T-helper 2 cell treated with Interferon-gamma antibody and Interleukin-4, amounts not matched to agents 5 μg/mL and 100 μg/mL, for 36 hours (primary cell): Measurements from ENCODE around the gene PRKN.
"Not testable (repeated sequence)": the region's sequence is repeated elsewhere in the genome, so short reads cannot be mapped to it uniquely, and the experiment has no call there.

Experiments
- DNase-seq: peaks from one replicate; pipeline ENCODE4 v3.0.0; 2021; ENCODE audit warnings: low spot score
- H3K27ac Mint-ChIP-seq: one replicate; pipeline ENCODE4 v1.8.0; 2021; ENCODE audit warnings: mild to moderate bottlenecking, mixed read lengths
- H3K27me3 Mint-ChIP-seq: one replicate; pipeline ENCODE4 v1.8.0; 2021; ENCODE audit warnings: low read depth, mixed read lengths
- H3K36me3 Mint-ChIP-seq: one replicate; pipeline ENCODE4 v1.8.0; 2021; ENCODE audit warnings: low read depth, mixed read lengths
- H3K4me1 Mint-ChIP-seq: one replicate; pipeline ENCODE4 v1.8.0; 2021; ENCODE audit warnings: low read depth, mixed read lengths
- H3K4me3 Mint-ChIP-seq: one replicate; pipeline ENCODE4 v1.8.0; 2022; ENCODE audit warnings: mild to moderate bottlenecking, moderate library complexity, mixed read lengths
- H3K9me3 Mint-ChIP-seq: one replicate; pipeline ENCODE4 v1.8.0; 2021; ENCODE audit warnings: mixed read lengths

The PRKN gene

GRCh38 chr6:162546905-162547304 is 180.7 kb downstream of the PRKN start:
- no peak overlapping the region for H3K4me3 Mint-ChIP-seq
- H3K4me1 Mint-ChIP-seq = no peaks in the 10 kb centered on the region
- no peaks in the 10 kb centered on the region for H3K27me3 Mint-ChIP-seq
- H3K9me3 Mint-ChIP-seq = no peaks in the 10 kb centered on the region
- no peaks in the 10 kb centered on the region for H3K36me3 Mint-ChIP-seq
- H3K27ac Mint-ChIP-seq = no peak overlapping the region
- DNase-seq = no peak

GRCh38 chr6:162543221-162543620 is 184.3 kb downstream of the PRKN start:
- Mint-ChIP-seq H3K4me3 (no peak overlapping the region), H3K4me1 (no peaks in the 10 kb centered on the region), H3K36me3 (no peaks in the 10 kb centered on the region), H3K27ac (no peak overlapping the region), H3K9me3 (no peaks in the 10 kb centered on the region), H3K27me3 (no peaks in the 10 kb centered on the region)
- DNase-seq = no peak

- no peak for DNase-seq
- H3K9me3 Mint-ChIP-seq = no peaks in the 10 kb centered on the region
- no peak overlapping the region for H3K4me3 Mint-ChIP-seq
- no peaks in the 10 kb centered on the region for H3K4me1 Mint-ChIP-seq
- no peak overlapping the region for H3K27ac Mint-ChIP-seq
- H3K36me3 Mint-ChIP-seq = no peaks in the 10 kb centered on the region
- no peaks in the 10 kb centered on the region for H3K27me3 Mint-ChIP-seq
Measured at GRCh38 chr6:162541019-162541601, 186.5 kb downstream of the PRKN start.

- H3K4me3 Mint-ChIP-seq = no peak overlapping the region
- H3K9me3 Mint-ChIP-seq = no peaks in the 10 kb centered on the region
- H3K4me1 Mint-ChIP-seq = no peaks in the 10 kb centered on the region
- H3K27ac Mint-ChIP-seq = no peak overlapping the region
- H3K36me3 Mint-ChIP-seq = no peaks in the 10 kb centered on the region
- DNase-seq = no peak
- H3K27me3 Mint-ChIP-seq = no peaks in the 10 kb centered on the region
Measured at GRCh38 chr6:162539321-162539720, 188.2 kb downstream of the PRKN start.

- no peak overlapping the region for H3K27ac Mint-ChIP-seq
- H3K9me3 Mint-ChIP-seq = no peaks in the 10 kb centered on the region
- DNase-seq = no peak
- H3K4me3 Mint-ChIP-seq = no peak overlapping the region
- no peaks in the 10 kb centered on the region for H3K4me1 Mint-ChIP-seq
- no peaks in the 10 kb centered on the region for H3K36me3 Mint-ChIP-seq
- H3K27me3 Mint-ChIP-seq = no peaks in the 10 kb centered on the region
Measured at GRCh38 chr6:162538643-162539064, 188.9 kb downstream of the PRKN start.

GRCh38 chr6:162533009-162533400 is 194.6 kb downstream of the PRKN start:
- DNase-seq = no peak
- Mint-ChIP-seq H3K27me3 (no peaks in the 10 kb centered on the region), H3K4me3 (no peak overlapping the region), H3K4me1 (no peaks in the 10 kb centered on the region), H3K9me3 (no peaks in the 10 kb centered on the region), H3K27ac (no peak overlapping the region), H3K36me3 (no peaks in the 10 kb centered on the region)

- no peaks in the 10 kb centered on the region for H3K27me3 Mint-ChIP-seq
- H3K36me3 Mint-ChIP-seq = no peaks in the 10 kb centered on the region
- H3K4me1 Mint-ChIP-seq = no peaks in the 10 kb centered on the region
- H3K4me3 Mint-ChIP-seq = no peak overlapping the region
- H3K27ac Mint-ChIP-seq = no peak overlapping the region
- no peaks in the 10 kb centered on the region for H3K9me3 Mint-ChIP-seq
- no peak for DNase-seq
Measured at GRCh38 chr6:162532283-162533008, 195.1 kb downstream of the PRKN start.

GRCh38 chr6:162531391-162531790 is 196.2 kb downstream of the PRKN start:
- not testable (repeated sequence) for H3K4me3 Mint-ChIP-seq, H3K36me3 Mint-ChIP-seq, H3K27ac Mint-ChIP-seq, H3K27me3 Mint-ChIP-seq, H3K9me3 Mint-ChIP-seq, DNase-seq, H3K4me1 Mint-ChIP-seq

GRCh38 chr6:162528538-162528937 is 199.0 kb downstream of the PRKN start:
- DNase-seq = no peak
- H3K4me1 Mint-ChIP-seq = no peaks in the 10 kb centered on the region
- no peak overlapping the region for H3K4me3 Mint-ChIP-seq
- H3K27me3 Mint-ChIP-seq = no peaks in the 10 kb centered on the region
- no peak overlapping the region for H3K27ac Mint-ChIP-seq
- H3K9me3 Mint-ChIP-seq = peaks cover 3% of the 10 kb centered on the region
- H3K36me3 Mint-ChIP-seq = no peaks in the 10 kb centered on the region

- Mint-ChIP-seq H3K36me3 (no peaks in the 10 kb centered on the region), H3K9me3 (peaks cover 3% of the 10 kb centered on the region), H3K27ac (no peak overlapping the region), H3K4me3 (no peak overlapping the region), H3K4me1 (no peaks in the 10 kb centered on the region), H3K27me3 (no peaks in the 10 kb centered on the region)
- DNase-seq = no peak
Measured at GRCh38 chr6:162526960-162527359, 200.6 kb downstream of the PRKN start.

GRCh38 chr6:162525181-162525580 is 202.4 kb downstream of the PRKN start:
- Mint-ChIP-seq H3K36me3 (no peaks in the 10 kb centered on the region), H3K27me3 (no peaks in the 10 kb centered on the region), H3K9me3 (peaks cover 3% of the 10 kb centered on the region), H3K4me1 (no peaks in the 10 kb centered on the region), H3K27ac (no peak overlapping the region), H3K4me3 (no peak overlapping the region)
- DNase-seq = no peak

GRCh38 chr6:162512744-162513143 is 214.8 kb downstream of the PRKN start:
- no peak overlapping the region for H3K27ac Mint-ChIP-seq
- H3K9me3 Mint-ChIP-seq = no peaks in the 10 kb centered on the region
- no peaks in the 10 kb centered on the region for H3K36me3 Mint-ChIP-seq
- no peak for DNase-seq
- no peak overlapping the region for H3K4me3 Mint-ChIP-seq
- no peaks in the 10 kb centered on the region for H3K27me3 Mint-ChIP-seq
- no peaks in the 10 kb centered on the region for H3K4me1 Mint-ChIP-seq

GRCh38 chr6:162497389-162497788 is 230.2 kb downstream of the PRKN start:
- Mint-ChIP-seq H3K4me1 (no peaks in the 10 kb centered on the region), H3K36me3 (no peaks in the 10 kb centered on the region), H3K27me3 (no peaks in the 10 kb centered on the region), H3K27ac (no peak overlapping the region), H3K9me3 (no peaks in the 10 kb centered on the region), H3K4me3 (no peak overlapping the region)
- DNase-seq = no peak

GRCh38 chr6:162493917-162494316 is 233.6 kb downstream of the PRKN start:
- H3K4me3 Mint-ChIP-seq = no peak overlapping the region
- H3K9me3 Mint-ChIP-seq = peaks cover 7% of the 10 kb centered on the region
- no peak overlapping the region for H3K27ac Mint-ChIP-seq
- H3K27me3 Mint-ChIP-seq = no peaks in the 10 kb centered on the region
- DNase-seq = no peak
- no peaks in the 10 kb centered on the region for H3K4me1 Mint-ChIP-seq
- no peaks in the 10 kb centered on the region for H3K36me3 Mint-ChIP-seq

- Mint-ChIP-seq H3K27ac (no peak overlapping the region), H3K36me3 (no peaks in the 10 kb centered on the region), H3K27me3 (no peaks in the 10 kb centered on the region), H3K9me3 (peaks cover 7% of the 10 kb centered on the region), H3K4me1 (no peaks in the 10 kb centered on the region), H3K4me3 (no peak overlapping the region)
- DNase-seq = no peak
Measured at GRCh38 chr6:162491637-162492036, 235.9 kb downstream of the PRKN start.
